HL-60/S4 (cell line): ENCODE results near the gene FIBCD1.

ENCODE experiments used
- in situ Hi-C: fragments of 300-500 bp; cut with MboI; formaldehyde crosslinking; loops from 2 replicates; pipeline ENCODE4 v1.14.3; 2022; ENCODE audit warnings: low sequenced_read_pairs

Gene FIBCD1

DNA sequence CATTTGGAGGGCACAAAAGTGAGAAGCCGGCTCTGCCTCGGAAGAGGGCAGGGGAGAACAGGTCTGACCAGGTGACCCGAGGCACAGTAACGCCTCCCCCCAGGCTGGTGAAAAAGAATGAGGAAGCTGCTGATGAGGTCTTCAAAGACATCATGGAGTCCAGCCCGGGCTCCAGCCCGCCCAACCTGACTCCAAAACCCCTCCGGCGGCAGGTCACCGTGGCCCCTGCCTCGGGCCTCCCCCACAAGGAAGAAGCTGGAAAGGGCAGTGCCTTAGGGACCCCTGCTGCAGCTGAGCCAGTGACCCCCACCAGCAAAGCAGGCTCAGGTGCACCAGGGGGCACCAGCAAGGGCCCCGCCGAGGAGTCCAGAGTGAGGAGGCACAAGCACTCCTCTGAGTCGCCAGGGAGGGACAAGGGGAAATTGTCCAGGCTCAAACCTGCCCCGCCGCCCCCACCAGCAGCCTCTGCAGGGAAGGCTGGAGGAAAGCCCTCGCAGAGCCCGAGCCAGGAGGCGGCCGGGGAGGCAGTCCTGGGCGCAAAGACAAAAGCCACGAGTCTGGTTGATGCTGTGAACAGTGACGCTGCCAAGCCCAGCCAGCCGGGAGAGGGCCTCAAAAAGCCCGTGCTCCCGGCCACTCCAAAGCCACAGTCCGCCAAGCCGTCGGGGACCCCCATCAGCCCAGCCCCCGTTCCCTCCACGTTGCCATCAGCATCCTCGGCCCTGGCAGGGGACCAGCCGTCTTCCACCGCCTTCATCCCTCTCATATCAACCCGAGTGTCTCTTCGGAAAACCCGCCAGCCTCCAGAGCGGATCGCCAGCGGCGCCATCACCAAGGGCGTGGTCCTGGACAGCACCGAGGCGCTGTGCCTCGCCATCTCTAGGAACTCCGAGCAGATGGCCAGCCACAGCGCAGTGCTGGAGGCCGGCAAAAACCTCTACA is 54.2 kb downstream of the FIBCD1 start:
- in situ Hi-C loops = no loop called here

DNA sequence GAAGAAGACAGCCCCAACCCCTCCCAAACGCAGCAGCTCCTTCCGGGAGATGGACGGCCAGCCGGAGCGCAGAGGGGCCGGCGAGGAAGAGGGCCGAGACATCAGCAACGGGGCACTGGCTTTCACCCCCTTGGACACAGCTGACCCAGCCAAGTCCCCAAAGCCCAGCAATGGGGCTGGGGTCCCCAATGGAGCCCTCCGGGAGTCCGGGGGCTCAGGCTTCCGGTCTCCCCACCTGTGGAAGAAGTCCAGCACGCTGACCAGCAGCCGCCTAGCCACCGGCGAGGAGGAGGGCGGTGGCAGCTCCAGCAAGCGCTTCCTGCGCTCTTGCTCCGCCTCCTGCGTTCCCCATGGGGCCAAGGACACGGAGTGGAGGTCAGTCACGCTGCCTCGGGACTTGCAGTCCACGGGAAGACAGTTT is 54.9 kb downstream of the FIBCD1 start:
- in situ Hi-C loops = no loop called here

DNA sequence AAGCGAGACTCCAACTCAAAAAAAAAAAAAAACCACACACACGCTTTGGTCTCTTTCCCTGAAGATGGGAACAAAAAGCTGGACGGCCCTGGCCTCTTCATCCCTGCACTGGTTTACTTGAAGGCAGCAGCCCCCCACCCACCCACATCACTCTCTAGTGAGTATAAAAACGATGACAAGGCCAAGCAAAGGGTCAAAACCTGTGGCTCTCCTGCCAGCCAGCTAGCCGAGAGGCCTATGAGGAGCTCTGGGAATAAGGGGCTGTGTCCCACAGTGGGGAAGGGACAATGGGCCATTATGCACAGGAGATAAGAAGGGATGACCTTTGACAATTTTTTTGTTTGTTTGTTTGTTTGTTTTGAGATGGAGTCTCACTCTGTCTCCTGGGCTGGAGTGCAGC is 55.6 kb downstream of the FIBCD1 start:
- in situ Hi-C loops = no loop called here

DNA sequence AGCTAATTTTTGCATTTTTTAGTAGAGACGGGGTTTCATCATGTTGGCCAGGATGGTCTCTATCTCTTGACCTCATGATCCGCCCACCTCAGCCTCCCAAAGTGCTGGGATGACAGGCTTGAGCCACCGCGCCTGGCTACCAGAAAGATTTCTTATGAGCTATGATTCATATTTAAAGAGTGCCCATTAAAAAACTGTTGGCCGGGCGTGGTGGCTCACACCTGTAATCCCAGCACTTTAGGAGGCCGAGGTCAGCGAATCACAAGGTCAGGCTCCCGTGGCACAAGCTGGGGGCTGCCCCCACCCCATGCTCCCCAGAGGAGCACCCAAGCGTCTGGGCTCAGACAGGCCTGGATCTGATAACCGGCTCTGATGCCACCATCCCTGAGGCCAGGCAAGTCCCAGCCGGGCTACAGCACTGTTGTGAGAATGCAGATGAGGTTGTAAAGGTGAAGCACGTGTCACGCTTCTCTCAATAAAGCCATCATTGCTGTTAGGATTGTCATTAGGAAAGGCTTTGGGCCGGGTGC is 56.3 kb downstream of the FIBCD1 start:
- in situ Hi-C loops = no loop called here

DNA sequence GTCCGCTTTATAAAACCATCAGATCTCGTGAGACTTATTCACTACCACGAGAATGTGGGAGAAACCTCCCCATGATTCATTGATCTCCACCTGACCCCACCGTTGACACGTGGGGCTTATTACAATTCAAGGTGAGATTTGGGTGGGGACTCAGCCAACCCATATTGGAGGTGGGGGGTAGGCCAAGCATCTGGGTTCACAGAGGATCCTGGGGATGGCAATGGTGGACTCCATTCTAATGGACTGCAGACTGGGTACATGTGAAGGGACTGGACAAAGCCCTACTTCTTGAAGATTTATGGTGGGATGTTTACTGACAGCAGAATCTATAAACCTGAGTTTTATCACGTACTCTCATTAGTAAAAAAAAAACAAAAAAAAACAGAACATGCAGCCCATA is 57.5 kb downstream of the FIBCD1 start:
- in situ Hi-C loops = no loop called here

DNA sequence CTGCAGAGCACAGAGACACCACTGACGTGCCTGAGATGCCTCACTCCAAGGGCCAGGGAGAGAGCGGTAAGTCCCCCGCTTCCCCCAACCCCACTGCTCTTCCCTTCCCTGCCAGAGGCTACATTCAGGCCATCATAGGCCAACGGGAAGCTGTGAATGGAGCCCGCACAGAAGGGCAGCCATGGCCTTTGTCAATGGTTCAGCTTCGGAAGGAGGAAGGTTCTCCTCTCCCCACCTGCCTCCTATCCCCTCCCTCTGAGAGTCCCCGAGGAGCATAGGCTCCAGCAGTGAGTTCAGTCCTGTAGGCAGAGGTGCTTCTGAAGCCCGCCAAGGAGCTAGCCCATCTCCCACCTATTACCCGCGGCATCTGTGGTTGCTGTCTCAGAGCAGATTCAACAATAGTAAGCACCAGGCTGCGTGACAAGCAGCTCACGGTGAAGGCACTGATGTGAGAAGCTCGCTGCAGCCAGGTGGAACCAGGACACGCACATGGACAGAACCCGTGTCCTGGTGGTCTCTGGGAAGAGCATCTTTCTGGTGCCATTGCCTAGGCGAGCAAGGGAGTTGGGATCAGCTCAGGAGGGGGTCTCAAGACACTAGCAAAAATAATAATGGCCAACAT is 58.3 kb downstream of the FIBCD1 start:
- in situ Hi-C loops = no loop called here

DNA sequence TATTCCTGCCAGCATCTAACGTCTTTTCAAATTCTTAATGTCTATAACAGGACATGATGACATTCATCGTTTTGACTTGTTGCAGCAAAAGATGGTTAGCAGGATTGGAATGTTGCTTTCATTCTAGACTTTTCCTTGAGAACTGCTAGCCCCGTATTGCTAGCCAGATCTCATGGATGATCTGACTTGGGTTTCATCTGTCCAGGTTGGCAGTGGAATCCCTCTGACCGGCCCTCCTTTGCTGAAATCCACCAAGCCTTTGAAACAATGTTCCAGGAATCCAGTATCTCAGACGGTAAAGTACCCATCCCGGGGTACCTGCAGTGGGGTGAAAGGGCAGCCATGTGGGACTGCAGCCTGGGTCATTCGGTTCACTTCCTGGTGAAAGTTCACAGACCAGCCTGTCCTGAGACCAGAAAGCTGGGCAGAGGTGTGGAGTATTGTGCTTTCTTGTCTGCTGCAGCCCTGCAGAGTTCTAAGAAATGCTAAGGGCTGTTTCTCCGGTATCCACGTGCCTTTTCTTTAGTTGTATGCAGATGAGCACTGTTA is 59.1 kb downstream of the FIBCD1 start:
- in situ Hi-C loops = loop anchor here (10.0 kb wide), 1 partner anchor 115 kb away; no protein-coding TSS in a partner anchor

DNA sequence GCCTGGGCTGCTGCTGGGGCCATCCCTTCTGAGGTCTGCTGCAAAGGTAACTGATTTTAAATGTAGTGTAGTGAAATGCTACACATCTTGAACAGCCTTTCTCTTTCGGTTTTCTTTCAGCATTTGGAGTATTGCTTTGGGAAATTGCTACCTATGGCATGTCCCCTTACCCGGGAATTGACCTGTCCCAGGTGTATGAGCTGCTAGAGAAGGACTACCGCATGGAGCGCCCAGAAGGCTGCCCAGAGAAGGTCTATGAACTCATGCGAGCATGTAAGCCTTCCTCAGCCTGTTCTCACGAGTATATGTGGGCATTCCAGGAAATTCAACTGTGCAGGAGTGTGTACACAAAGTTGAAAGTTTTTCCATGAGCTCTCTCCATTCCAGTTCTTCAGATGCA is 60.8 kb downstream of the FIBCD1 start:
- in situ Hi-C loops = loop anchor here (10.0 kb wide), 1 partner anchor 117 kb away; no protein-coding TSS in a partner anchor

DNA sequence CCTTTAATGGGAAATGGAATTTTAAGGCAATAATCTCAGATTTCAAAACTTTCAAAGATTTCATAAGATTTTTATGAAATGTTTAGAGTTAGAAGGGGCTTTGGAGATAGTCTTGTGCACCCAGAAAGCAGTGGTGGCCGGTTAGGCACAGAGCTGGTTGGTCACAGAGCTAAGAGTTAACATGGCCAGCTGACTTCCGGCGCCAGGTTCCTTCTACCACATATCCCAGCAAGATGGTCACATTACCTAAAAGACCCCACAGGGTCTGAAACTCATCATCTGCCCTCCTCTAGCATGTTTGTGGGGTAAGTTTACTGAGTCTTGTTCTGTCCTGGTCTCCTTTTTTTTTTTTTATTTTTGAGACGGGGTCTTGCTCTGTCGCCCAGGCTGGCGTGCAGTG is 61.7 kb downstream of the FIBCD1 start:
- in situ Hi-C loops = loop anchor here (10.0 kb wide), 1 partner anchor 118 kb away; no protein-coding TSS in a partner anchor

DNA sequence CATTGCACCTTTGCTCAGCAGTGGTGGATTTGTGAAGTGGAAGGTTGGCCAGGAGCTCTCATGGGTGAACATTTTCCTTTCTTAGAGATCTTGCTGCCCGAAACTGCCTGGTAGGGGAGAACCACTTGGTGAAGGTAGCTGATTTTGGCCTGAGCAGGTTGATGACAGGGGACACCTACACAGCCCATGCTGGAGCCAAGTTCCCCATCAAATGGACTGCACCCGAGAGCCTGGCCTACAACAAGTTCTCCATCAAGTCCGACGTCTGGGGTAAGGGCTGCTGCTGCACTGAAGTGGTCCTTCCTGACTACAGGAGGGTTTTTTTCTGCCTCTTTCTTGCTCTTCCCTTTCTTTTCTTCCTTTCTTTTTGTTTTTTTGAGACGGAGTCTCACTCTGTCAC is 64.3 kb downstream of the FIBCD1 start:
- in situ Hi-C loops = loop anchor here (10.0 kb wide), 1 partner anchor 120 kb away; no protein-coding TSS in a partner anchor

DNA sequence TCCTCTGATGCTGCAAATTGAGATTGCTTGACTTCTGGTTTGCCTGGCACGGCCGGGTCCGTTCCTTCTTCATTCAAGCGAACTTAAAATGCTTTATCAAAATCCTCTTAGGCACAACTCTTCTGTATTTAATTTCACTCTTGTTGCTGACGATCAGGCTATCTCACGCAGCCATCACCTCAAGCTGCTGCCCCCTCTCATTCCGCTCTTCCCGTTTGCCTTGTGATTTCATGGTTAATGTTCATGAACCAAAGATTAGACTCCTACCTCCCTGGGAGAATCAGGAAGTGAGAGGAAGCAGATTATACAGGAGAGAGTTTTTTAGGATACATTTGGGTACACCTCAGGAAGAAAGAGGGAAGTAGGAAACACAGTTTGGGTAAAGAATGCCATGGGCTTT is 65.1 kb downstream of the FIBCD1 start:
- in situ Hi-C loops = loop anchor here (10.0 kb wide), 1 partner anchor 121 kb away; no protein-coding TSS in a partner anchor

DNA sequence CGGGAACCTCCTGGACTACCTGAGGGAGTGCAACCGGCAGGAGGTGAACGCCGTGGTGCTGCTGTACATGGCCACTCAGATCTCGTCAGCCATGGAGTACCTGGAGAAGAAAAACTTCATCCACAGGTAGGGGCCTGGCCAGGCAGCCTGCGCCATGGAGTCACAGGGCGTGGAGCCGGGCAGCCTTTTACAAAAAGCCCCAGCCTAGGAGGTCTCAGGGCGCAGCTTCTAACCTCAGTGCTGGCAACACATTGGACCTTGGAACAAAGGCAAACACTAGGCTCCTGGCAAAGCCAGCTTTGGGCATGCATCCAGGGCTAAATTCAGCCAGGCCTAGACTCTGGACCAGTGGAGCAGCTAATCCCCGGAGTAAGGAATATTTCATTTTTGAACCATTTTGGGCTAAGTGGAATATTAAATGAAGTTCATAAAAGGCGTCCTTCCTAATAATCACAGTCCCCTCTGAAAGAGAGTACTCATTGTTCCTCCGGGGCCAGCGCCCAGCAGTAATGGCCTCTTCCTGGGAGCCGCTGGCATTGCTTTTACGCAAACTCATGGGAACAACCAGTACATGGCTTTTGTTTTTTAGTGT is 66.0 kb downstream of the FIBCD1 start:
- in situ Hi-C loops = loop anchor here (10.0 kb wide), 1 partner anchor 122 kb away; no protein-coding TSS in a partner anchor

DNA sequence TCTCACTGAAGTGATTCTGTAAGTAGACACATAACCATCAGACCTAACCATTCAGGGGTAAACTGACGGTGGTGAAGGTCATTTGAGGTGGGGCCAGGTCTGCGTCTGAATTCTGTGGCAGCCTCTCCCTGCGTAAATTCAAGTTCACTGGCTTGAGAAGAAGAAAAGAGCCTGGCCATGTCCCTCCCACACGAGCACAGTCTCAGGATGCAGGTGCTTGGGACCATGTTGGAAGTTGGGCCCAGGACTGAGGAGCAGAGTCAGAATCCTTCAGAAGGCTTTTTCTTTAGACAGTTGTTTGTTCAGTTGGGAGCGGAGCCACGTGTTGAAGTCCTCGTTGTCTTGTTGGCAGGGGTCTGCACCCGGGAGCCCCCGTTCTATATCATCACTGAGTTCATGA is 66.5 kb downstream of the FIBCD1 start:
- in situ Hi-C loops = loop anchor here (10.0 kb wide), 1 partner anchor 122 kb away; no protein-coding TSS in a partner anchor

DNA sequence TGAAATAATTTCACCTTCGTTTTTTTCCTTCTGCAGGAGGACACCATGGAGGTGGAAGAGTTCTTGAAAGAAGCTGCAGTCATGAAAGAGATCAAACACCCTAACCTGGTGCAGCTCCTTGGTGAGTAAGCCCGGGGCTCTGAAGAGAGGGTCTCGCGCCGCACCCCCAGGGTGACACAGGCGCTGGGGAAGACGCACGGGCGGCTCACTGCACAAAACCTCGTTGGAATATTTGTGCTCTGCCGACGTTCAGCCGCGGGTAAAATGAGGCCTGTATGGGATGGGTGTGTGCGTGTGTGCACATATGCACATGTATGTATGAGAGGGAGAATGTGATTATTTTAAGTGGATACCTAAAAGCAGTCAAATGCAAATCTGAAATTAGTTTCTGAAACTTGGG is 67.0 kb downstream of the FIBCD1 start:
- in situ Hi-C loops = loop anchor here (10.0 kb wide), 1 partner anchor 123 kb away; no protein-coding TSS in a partner anchor

DNA sequence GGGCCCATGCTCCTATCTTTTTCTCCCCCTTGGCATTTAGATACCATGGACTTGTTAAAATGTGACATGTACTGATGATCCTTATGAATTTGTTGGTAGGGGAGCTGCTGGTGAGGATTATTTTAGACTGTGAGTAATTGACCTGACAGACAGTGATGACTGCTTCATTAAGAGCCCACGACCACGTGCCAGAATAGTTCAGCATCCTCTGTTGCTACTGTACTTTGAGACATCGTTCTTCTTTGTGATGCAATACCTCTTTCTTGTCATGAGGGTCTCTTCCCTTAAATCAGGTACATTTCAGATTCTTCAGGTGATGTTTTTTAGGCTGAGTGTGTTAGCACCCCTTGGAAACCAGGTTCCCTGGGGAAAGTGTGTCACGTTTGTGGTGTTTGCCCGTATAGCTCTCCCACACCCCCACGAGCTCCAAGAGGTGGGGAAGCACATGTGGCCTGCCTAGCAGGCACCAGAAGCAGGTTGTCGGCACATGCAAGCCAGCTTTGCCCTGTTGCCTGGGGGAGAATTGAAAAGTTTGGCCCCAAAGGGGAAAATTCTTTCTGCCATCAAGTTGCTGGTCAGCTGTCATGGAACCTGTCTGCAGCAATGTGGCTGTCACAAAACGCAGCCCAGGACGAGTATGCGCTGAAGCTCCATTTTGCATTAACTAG is 67.5 kb downstream of the FIBCD1 start:
- in situ Hi-C loops = loop anchor here (10.0 kb wide), 1 partner anchor 123 kb away; no protein-coding TSS in a partner anchor

DNA sequence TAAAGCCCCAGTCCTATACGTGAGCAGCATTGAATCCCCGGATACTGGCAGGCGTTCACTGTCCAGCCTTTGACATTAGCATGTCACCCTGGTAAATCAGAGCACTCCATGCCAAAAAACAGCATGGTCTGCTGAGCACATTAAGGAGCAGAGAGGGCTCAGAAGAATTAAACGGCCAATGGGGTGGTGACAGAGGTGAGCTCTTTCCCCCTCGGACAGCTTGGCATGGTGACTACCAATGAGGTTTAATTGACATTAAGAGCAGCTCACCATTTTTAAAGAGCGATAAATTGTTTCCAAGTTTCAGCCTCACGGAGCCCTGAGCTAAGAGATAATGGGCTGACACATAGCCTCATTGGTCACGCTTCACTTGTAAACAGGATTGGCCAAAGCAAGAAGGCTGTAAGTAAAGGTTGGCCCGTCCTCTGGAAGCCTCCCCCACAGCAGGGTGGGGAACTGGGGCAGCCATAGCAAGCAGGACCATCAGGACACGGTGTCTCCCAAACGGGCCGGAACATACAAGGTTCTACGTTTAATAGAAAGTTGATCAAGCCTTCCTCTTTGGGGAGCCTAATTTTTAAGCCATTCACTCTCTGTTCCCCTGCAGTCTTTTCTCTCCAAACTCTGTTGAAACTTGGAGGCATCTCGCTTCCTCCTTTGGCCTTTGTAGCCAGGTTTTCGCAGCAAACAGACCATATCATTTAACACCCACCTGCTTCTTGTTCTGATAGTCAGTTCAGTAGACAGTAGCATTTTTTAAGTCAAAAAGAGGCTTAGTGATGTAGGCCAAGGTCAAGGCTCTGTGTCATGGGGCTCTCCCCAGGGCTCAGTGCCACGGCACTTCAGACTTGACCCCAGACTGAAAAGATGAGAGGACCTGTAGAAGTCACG is 68.3 kb downstream of the FIBCD1 start:
- in situ Hi-C loops = loop anchor here (10.0 kb wide), 1 partner anchor 124 kb away; no protein-coding TSS in a partner anchor

DNA sequence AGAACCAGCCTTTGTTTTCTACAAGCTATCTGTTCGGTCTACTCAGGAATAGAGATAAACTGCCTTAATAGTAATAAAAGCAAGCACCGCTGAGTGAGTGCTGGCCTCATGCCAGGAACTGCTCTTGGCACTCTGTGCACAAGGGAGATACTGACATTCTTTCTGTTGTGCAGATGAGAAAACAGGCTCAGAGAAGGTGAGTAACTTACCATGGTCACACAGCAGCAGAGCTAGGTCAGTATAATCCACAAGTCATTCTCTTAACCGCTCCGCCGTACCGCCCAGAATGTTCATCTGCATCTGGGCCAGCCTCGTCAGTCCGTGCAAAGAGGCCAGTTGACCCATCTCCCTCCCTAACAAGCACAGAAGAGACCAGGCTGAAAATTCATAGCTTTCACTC is 69.8 kb downstream of the FIBCD1 start:
- in situ Hi-C loops = loop anchor here (10.0 kb wide), 1 partner anchor 176 kb away; no protein-coding TSS in a partner anchor

DNA sequence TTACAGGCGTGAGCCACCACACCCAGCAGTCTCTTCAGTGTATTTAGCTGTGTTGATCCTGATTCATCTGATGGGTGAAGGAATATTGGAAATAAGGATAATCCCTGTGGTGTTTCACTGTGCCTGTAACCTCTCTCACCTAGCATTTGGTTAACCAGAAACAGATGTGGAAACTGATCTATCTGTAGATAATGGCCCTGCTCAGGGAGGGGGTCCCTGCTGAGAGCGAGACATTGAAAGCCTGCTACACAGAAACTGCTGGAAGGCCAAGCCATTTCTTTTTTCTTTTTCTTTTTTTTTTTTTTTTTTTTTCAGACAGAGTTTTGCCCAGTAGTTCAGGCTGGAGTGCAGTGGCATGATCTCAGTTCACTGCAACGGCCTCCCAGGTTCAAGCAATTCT is 70.8 kb downstream of the FIBCD1 start:
- in situ Hi-C loops = loop anchor here (10.0 kb wide), 1 partner anchor 177 kb away; no protein-coding TSS in a partner anchor

DNA sequence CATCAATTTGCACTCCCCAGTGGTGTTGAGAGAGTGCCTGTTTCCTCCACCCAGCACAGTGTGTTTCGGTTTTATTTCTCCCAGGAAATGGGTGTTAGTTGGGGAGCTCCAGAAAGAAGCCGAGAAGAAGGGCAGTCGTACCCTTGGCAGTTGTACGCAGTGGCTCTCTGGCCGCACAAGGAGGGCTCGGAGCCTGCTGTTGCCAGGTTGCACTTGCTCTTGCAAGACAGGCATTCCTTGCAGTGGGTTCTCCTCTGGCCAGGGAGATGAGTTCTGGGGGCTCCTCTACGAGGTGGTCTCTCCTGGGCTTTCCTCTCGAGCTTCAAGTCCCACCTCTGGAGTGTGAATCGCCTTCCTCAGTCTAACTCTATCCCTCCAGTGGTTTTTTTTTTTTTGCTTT is 71.5 kb downstream of the FIBCD1 start:
- in situ Hi-C loops = loop anchor here (10.0 kb wide), 1 partner anchor 177 kb away; no protein-coding TSS in a partner anchor
